Measurements from ENCODE around the gene AUTS2.

DNA sequence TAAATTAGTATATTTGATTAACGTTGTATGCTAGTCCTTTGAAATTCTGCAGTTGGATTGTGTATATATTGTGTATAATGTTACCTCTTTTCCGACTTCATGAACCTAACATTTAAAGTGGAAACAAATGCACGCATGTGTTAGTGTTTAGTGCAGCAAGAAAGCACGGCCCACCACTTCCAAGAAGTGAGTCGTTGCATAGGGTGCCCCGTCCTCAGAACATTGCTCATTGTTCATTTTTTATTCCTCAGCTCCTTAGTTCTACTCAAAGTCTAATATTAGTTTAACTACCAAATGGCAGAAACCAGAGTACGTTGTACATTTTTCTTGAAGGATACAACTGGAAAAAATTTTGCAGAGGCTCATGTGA, 407.6 kb downstream of the AUTS2 start:
- no peak for TF ChIP-seq CTCF (IDR thresholded peaks at IDR 0.05)
- no peak for TF ChIP-seq SIN3A (IDR thresholded peaks at IDR 0.05; ENCODE audit: borderline replicate concordance, insufficient read depth, low read depth, low read length)
- TF ChIP-seq POLR2AphosphoS5 (IDR thresholded peaks at IDR 0.05; ENCODE audit: low read depth, low read length): no peak

All from Panc1 (cell line).